Upper lobe of left lung (tissue), 4 donors: Measurements from ENCODE around the gene CCL3.
"Not testable (repeated sequence)": the region's sequence is repeated elsewhere in the genome, so short reads cannot be mapped to it uniquely, and the experiment has no call there.

Source experiments
- CTCF ChIP-seq, 6 experiments: fragments of 450-650 bp in 4 of 6; fragments of 200-600 bp in 2 of 6; sonication (generic) in 2 of 6; IDR thresholded peaks; one replicate each; pipeline ENCODE4 v1.5.1; 2016 to 2019; ENCODE audit warnings: antibody characterized with exemption in 6 of 6
- EP300 ChIP-seq, 4 donors: sonication (generic); formaldehyde crosslinking; IDR thresholded peaks; one replicate each; pipeline ENCODE4 v1.5.1; 2017; ENCODE audit warnings: antibody characterized with exemption in 4 of 4, control low read depth in 2 of 4
- POLR2A ChIP-seq, 4 donors: fragments of 450-650 bp; IDR thresholded peaks; one replicate each; pipeline ENCODE4 v1.5.1; 2016 to 2017; ENCODE audit warnings: antibody characterized with exemption in 4 of 4, mild to moderate bottlenecking in 2 of 4

- TF ChIP-seq POLR2A (IDR thresholded peaks at IDR 0.05) (peak in 1 of 4 donors; percentile 34), EP300 (IDR thresholded peaks at IDR 0.05) (peak in 1 of 4 donors; percentile 19)
- TF ChIP-seq CTCF (IDR thresholded peaks at IDR 0.05), result not testable (repeated sequence)
Measured at GRCh38 chr17:36082482-36083120, 7.3 kb downstream of the CCL3 start.
